GM23248 (cell line): ENCODE results near the gene WNT9A. TPM values are rescaled to one million over a fixed set of nuclear protein-coding genes. Genes with fewer than 3 reads are reported as not detected.

Experiments
- DNase-seq: peaks from one replicate; pipeline ENCODE4 v3.0.0-alpha.2; 2015
- H2AFZ ChIP-seq: fragments of 200-600 bp; sonication (generic); 2 replicates; pipeline ENCODE4 v1.6.1; 2016; ENCODE audit warnings: antibody characterized with exemption
- H3F3A ChIP-seq: fragments of 200-600 bp; sonication (generic); 2 replicates; pipeline ENCODE4 v1.6.1; 2016; ENCODE audit warnings: mild to moderate bottlenecking, antibody characterized with exemption, mixed run types; ENCODE audit not compliant: insufficient read depth
- H3K27ac ChIP-seq: fragments of 200-600 bp; sonication (generic); 2 replicates; pipeline ENCODE4 v1.5.1; 2016; ENCODE audit warnings: mild to moderate bottlenecking
- H3K27me3 ChIP-seq: fragments of 200-600 bp; sonication (generic); replicated peaks from 2 replicates; pipeline ENCODE4 v1.6.1; 2016; ENCODE audit warnings: mild to moderate bottlenecking; ENCODE audit not compliant: insufficient read depth
- H3K36me3 ChIP-seq: fragments of 200-600 bp; sonication (generic); 2 replicates; pipeline ENCODE4 v1.6.1; 2016; ENCODE audit warnings: low read depth, mild to moderate bottlenecking
- H3K4me1 ChIP-seq: fragments of 200-600 bp; sonication (generic); 2 replicates; pipeline ENCODE4 v1.6.1; 2016; ENCODE audit warnings: mild to moderate bottlenecking; ENCODE audit not compliant: insufficient read depth
- H3K4me2 ChIP-seq: fragments of 200-600 bp; sonication (generic); one replicate; pipeline ENCODE4 v1.6.1; 2016; ENCODE audit warnings: mild to moderate bottlenecking; ENCODE audit not compliant: unreplicated experiment
- H3K4me3 ChIP-seq: fragments of 200-600 bp; sonication (generic); 2 replicates; pipeline ENCODE4 v1.5.1; 2016; ENCODE audit warnings: mild to moderate bottlenecking
- H3K79me2 ChIP-seq: fragments of 200-600 bp; sonication (generic); 2 replicates; pipeline ENCODE4 v1.6.1; 2016; ENCODE audit warnings: mild to moderate bottlenecking; ENCODE audit not compliant: insufficient read depth
- H3K9ac ChIP-seq: fragments of 200-600 bp; sonication (generic); 2 replicates; pipeline ENCODE4 v1.6.1; 2016; ENCODE audit warnings: mild to moderate bottlenecking
- H3K9me2 ChIP-seq: fragments of 200-600 bp; sonication (generic); 2 replicates; pipeline ENCODE4 v1.6.1; 2016; ENCODE audit warnings: mixed run types, mild to moderate bottlenecking, moderate library complexity; ENCODE audit not compliant: insufficient read depth
- H3K9me3 ChIP-seq: fragments of 200-600 bp; sonication (generic); one replicate; pipeline ENCODE4 v1.6.1; 2017; ENCODE audit warnings: low read depth
- H4K20me1 ChIP-seq: fragments of 200-600 bp; sonication (generic); 2 replicates; pipeline ENCODE4 v1.6.0; 2016; ENCODE audit not compliant: insufficient read depth
- EZH2 ChIP-seq: fragments of 200-600 bp; sonication (generic); IDR thresholded peaks from 2 replicates; pipeline ENCODE4 v1.6.1; 2018; ENCODE audit warnings: antibody characterized with exemption, mild to moderate bottlenecking; ENCODE audit not compliant: insufficient read depth, poor library complexity, severe bottlenecking
- EZH2phosphoT487 ChIP-seq: fragments of 200-600 bp; sonication (generic); IDR thresholded peaks from 2 replicates; pipeline ENCODE4 v1.6.1; 2018; ENCODE audit warnings: antibody characterized with exemption, moderate library complexity, mild to moderate bottlenecking, low read depth; ENCODE audit not compliant: insufficient read depth
- WGBS, 2 experiments: methylation state at CpG; one replicate each; pipeline ENCODE4 v1.1.6; 2015 to 2017; ENCODE audit warnings: low lambda C conversion rate in 2 of 2, low coverage in 1 of 2; ENCODE audit errors: missing lambda C conversion rate in 2 of 2; 5-methylcytosine and 5-hydroxymethylcytosine counted together
- in situ Hi-C: fragments of 300-500 bp; cut with MboI; formaldehyde crosslinking; loops from 2 replicates; pipeline ENCODE4 v1.15.0; 2020
- polyA plus RNA-seq: library from polyadenylated mRNA; unstranded; fragments of >200 nt; fragmentation: Nextera tagmentation; extraction: Ambion mirVana; gene quantifications from 2 replicates; pipeline ENCODE4 v1.2.1, GENCODE V29; 2016
- total RNA-seq: library from RNA; depleted of rRNA; stranded (reverse); fragments of >200 nt; shearing (Covaris generic); gene quantifications from 2 replicates; pipeline ENCODE4 v1.2.3, GENCODE V29; 2014

WNT9A gene
- total and polyA plus RNA-seq, 2 experiments from 2014 or later, result 0.29 to 2.1 TPM

DNA sequence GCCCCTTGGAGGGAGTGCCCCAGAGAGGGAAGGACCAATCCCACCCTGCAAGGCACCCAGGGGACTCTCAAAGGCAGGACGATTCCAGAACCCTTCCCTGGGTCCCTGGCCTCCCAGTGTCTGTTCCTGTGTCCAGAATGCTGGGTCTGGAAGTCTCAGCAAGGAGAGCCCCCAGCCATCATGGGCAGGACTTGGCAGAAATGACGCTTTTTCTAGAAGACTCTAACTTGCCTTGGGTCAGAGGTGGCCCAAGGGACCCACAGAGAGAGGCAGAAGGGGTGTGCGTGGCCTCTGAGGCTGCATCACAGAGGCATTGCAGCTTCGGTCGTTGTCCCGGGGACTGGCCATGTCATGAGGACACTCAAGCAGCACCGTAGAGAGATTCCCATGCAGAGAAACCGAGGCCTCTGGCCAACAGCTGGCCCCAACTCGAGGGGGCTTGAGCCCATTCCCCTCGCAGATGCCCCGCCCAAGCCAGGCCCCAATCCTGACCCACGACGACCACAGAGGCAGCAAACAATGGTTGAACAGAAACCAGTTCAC is 57.8 kb downstream of the WNT9A start:
- no peaks in the 10 kb centered on the region for H3K9me2 ChIP-seq
- H3K9ac ChIP-seq, result no peak overlapping the region
- no peak for DNase-seq
- TF ChIP-seq EZH2 (no peak), EZH2phosphoT487 (no peak)
- H3K27me3 ChIP-seq, result no peaks in the 10 kb centered on the region
- in situ Hi-C loops, result no loop called here
- H3K27ac ChIP-seq, result no peak overlapping the region
- H2AFZ ChIP-seq, result no peak overlapping the region
- H3F3A ChIP-seq, result no peaks in the 10 kb centered on the region
- H3K9me3 ChIP-seq, result no peaks in the 10 kb centered on the region
- H4K20me1 ChIP-seq, result no peaks in the 10 kb centered on the region
- no peak overlapping the region for H3K4me3 ChIP-seq
- H3K4me2 ChIP-seq, result no peak overlapping the region
- H3K79me2 ChIP-seq, result no peaks in the 10 kb centered on the region
- no peaks in the 10 kb centered on the region for H3K36me3 ChIP-seq
- H3K4me1 ChIP-seq, result no peaks in the 10 kb centered on the region
- 68 to 76% methylated on average over 12 of the region's 13 CpGs for WGBS, 2 experiments

- no peak for DNase-seq
- Histone ChIP-seq H3K4me1 (no peaks in the 10 kb centered on the region), H3K9me2 (no peaks in the 10 kb centered on the region), H3K9me3 (no peaks in the 10 kb centered on the region), H3K27me3 (no peaks in the 10 kb centered on the region), H3K4me2 (no peak overlapping the region), H3K79me2 (no peaks in the 10 kb centered on the region), H3F3A (no peaks in the 10 kb centered on the region), H2AFZ (no peak overlapping the region), H3K36me3 (no peaks in the 10 kb centered on the region), H3K27ac (no peak overlapping the region), H3K9ac (no peak overlapping the region), H4K20me1 (no peaks in the 10 kb centered on the region), H3K4me3 (no peak overlapping the region)
- TF ChIP-seq EZH2 (no peak), EZH2phosphoT487 (no peak)
- WGBS, 2 experiments, result 21 to 43% methylated on average over 11 to 14 of the region's 14 CpGs
- in situ Hi-C loops, result no loop called here
These were observed 58.5 kb downstream of the WNT9A start for GRCh38 chr1:227889047-227889862.

- Histone ChIP-seq H3K9me2 (no peaks in the 10 kb centered on the region), H4K20me1 (no peaks in the 10 kb centered on the region), H3K4me1 (no peaks in the 10 kb centered on the region), H3K27ac (no peak overlapping the region), H3K36me3 (no peaks in the 10 kb centered on the region), H3K4me3 (no peak overlapping the region), H3K9me3 (no peaks in the 10 kb centered on the region), H3K4me2 (no peak overlapping the region), H3K79me2 (no peaks in the 10 kb centered on the region), H2AFZ (no peak overlapping the region), H3K9ac (no peak overlapping the region), H3K27me3 (no peaks in the 10 kb centered on the region), H3F3A (no peaks in the 10 kb centered on the region)
- 82 to 85% methylated on average over 8 of the region's 8 CpGs for WGBS, 2 experiments
- no peak for DNase-seq
- TF ChIP-seq EZH2phosphoT487, result no peak
- TF ChIP-seq EZH2, result no peak
- in situ Hi-C loops, result no loop called here
These were observed 59.2 kb downstream of the WNT9A start for GRCh38 chr1:227888404-227889046.

DNA sequence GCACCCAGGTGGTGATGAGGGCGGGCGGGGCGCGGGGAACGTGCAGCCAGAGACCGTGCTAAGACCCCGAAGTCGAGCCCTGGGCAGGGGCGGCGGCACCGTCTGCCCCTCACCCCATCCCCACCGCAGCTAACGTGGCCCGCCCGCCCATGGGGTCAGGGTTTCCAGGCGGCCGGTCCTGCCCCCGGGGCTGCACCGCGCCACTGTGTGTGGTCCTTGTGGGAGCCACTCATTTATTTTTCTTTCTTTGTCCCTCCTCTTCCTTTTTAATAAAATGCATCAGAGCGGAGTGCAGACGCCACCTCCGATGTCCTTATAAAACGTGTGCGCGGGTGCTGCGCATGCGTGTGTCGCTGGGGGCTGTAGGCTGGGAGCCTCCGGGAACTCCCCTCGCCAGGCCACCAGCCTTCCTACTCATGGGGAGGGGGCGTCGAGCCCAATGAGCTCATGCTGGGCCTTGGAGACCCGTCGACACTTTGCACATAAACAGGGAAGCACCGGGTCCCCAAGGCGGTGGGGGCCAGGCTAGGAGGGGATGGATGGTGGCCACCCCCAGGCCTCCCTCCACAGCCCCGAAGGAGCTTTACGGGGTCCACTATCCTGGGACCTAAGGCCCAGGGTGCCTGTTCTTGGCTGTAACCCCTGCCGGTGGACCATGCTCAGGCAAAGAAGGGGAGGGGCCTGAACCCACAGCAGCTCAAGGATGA is 59.9 kb downstream of the WNT9A start:
- H3K27me3 ChIP-seq, result no peaks in the 10 kb centered on the region
- DNase-seq, result no peak
- no peaks in the 10 kb centered on the region for H3K79me2 ChIP-seq
- 65 to 76% methylated on average over 26 to 30 of the region's 40 CpGs for WGBS, 2 experiments
- in situ Hi-C loops, result no loop called here
- no peak overlapping the region for H2AFZ ChIP-seq
- H3K9ac ChIP-seq, result no peak overlapping the region
- H3K4me3 ChIP-seq, result no peak overlapping the region
- H3K9me2 ChIP-seq, result no peaks in the 10 kb centered on the region
- H3F3A ChIP-seq, result no peaks in the 10 kb centered on the region
- no peaks in the 10 kb centered on the region for H4K20me1 ChIP-seq
- H3K9me3 ChIP-seq, result no peaks in the 10 kb centered on the region
- no peaks in the 10 kb centered on the region for H3K36me3 ChIP-seq
- H3K4me1 ChIP-seq, result no peaks in the 10 kb centered on the region
- TF ChIP-seq EZH2phosphoT487 (no peak), EZH2 (no peak)
- H3K4me2 ChIP-seq, result no peak overlapping the region
- no peak overlapping the region for H3K27ac ChIP-seq
